Measurements from ENCODE around the gene MAGEB4.

DNA sequence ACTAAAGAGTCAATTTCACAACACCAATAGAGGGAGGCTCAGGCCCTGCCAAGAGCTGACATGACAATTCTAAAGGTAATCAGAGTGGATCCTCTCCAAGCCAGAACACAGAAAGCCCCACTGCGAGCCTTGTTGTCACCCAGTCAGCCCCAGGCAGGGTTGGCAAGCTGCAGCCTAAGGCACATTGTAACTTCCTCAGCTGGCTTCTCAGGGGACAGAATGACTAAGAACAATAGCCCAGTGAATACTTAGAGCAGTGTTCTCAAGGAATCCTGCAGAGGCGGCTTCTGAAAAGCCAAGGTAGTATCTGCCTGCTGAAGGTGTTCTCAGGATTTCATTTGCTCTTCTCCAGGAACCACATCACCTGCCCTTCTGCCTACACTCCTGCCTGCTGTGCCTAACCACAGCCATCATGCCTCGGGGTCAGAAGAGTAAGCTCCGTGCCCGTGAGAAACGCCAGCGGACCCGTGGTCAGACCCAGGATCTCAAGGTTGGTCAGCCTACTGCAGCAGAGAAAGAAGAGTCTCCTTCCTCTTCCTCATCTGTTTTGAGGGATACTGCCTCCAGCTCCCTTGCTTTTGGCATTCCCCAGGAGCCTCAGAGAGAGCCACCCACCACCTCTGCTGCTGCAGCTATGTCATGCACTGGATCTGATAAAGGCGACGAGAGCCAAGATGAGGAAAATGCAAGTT is at the start of gene MAGEB4:
- TF ChIP-seq, protein P1, sequence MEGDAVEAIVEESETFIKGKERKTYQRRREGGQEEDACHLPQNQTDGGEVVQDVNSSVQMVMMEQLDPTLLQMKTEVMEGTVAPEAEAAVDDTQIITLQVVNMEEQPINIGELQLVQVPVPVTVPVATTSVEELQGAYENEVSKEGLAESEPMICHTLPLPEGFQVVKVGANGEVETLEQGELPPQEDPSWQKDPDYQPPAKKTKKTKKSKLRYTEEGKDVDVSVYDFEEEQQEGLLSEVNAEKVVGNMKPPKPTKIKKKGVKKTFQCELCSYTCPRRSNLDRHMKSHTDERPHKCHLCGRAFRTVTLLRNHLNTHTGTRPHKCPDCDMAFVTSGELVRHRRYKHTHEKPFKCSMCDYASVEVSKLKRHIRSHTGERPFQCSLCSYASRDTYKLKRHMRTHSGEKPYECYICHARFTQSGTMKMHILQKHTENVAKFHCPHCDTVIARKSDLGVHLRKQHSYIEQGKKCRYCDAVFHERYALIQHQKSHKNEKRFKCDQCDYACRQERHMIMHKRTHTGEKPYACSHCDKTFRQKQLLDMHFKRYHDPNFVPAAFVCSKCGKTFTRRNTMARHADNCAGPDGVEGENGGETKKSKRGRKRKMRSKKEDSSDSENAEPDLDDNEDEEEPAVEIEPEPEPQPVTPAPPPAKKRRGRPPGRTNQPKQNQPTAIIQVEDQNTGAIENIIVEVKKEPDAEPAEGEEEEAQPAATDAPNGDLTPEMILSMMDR (IDR thresholded peaks at IDR 0.05), result no peak
- TF ChIP-seq POLR2A (IDR thresholded peaks at IDR 0.05), result no peak
